Endothelial cell (in vitro differentiated cells): ENCODE results near the gene SLIT1. TPM values are rescaled to one million over a fixed set of nuclear protein-coding genes. Genes with fewer than 3 reads are reported as not detected.

ENCODE experiments used
- DNase-seq: peaks from one replicate; pipeline ENCODE4 v3.0.0; 2021; ENCODE audit warnings: low spot score
- H3K27ac Mint-ChIP-seq: one replicate; pipeline ENCODE4 v1.8.0; 2021; ENCODE audit warnings: mixed read lengths, inconsistent platforms; ENCODE audit not compliant: unreplicated experiment
- H3K27me3 Mint-ChIP-seq: one replicate; pipeline ENCODE4 v1.8.0; 2021; ENCODE audit warnings: mild to moderate bottlenecking, moderate library complexity, mixed read lengths, inconsistent platforms; ENCODE audit not compliant: unreplicated experiment
- H3K36me3 Mint-ChIP-seq: one replicate; pipeline ENCODE4 v1.8.0; 2021; ENCODE audit warnings: mild to moderate bottlenecking, low read depth, mixed read lengths, inconsistent platforms; ENCODE audit not compliant: unreplicated experiment
- H3K4me1 Mint-ChIP-seq: one replicate; pipeline ENCODE4 v1.8.0; 2021; ENCODE audit warnings: mild to moderate bottlenecking, mixed read lengths, inconsistent platforms; ENCODE audit not compliant: unreplicated experiment
- H3K4me3 Mint-ChIP-seq: one replicate; pipeline ENCODE4 v1.8.0; 2021; ENCODE audit warnings: mild to moderate bottlenecking, mixed read lengths, inconsistent platforms; ENCODE audit not compliant: unreplicated experiment
- H3K9me3 Mint-ChIP-seq: one replicate; pipeline ENCODE4 v1.8.0; 2021; ENCODE audit warnings: mixed read lengths, inconsistent platforms; ENCODE audit not compliant: unreplicated experiment
- total RNA-seq: library from RNA; stranded (reverse); fragmentation: NEBNext Ultra II Directional; extraction: Animal tissue kit (Norgen Biotek cat#: 25700); gene quantifications from one replicate; pipeline ENCODE4 v1.2.1, GENCODE V29; 2021; ENCODE audit not compliant: unreplicated experiment
- TF ChIP-seq, protein P1 (sequence below): fragments of 200-600 bp; sonication (generic); IDR thresholded peaks from one replicate; pipeline ENCODE4 v1.5.0; 2021; ENCODE audit warnings: antibody characterized with exemption; ENCODE audit not compliant: unreplicated experiment

Gene SLIT1
- total RNA-seq, 1 donor from 2014 or later, result 0.54 TPM

DNA sequence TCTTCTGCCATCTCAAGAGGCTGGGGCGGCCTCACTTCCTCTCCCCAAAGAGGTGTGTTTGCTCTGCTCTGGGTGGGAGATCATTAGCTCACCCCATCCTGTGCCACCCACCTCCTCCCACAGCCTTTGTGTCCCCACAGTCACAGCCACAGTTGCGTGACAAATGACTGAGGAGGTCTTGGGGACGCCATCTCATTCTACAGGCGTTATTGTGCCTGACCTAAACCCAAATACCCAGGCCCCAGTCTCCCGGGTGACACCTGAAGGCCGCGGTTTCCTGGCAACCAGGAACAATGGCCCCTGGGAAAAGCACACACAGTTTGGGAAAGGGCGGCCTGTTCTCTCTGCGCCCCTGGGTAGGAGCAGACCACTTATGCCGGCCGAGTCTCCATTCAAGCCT is 51.6 kb downstream of the SLIT1 start:
- no peaks in the 10 kb centered on the region for H3K9me3 Mint-ChIP-seq
- H3K27me3 Mint-ChIP-seq, result no peaks in the 10 kb centered on the region
- TF ChIP-seq, protein P1, sequence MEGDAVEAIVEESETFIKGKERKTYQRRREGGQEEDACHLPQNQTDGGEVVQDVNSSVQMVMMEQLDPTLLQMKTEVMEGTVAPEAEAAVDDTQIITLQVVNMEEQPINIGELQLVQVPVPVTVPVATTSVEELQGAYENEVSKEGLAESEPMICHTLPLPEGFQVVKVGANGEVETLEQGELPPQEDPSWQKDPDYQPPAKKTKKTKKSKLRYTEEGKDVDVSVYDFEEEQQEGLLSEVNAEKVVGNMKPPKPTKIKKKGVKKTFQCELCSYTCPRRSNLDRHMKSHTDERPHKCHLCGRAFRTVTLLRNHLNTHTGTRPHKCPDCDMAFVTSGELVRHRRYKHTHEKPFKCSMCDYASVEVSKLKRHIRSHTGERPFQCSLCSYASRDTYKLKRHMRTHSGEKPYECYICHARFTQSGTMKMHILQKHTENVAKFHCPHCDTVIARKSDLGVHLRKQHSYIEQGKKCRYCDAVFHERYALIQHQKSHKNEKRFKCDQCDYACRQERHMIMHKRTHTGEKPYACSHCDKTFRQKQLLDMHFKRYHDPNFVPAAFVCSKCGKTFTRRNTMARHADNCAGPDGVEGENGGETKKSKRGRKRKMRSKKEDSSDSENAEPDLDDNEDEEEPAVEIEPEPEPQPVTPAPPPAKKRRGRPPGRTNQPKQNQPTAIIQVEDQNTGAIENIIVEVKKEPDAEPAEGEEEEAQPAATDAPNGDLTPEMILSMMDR, result no peak
- H3K36me3 Mint-ChIP-seq, result no peaks in the 10 kb centered on the region
- no peak overlapping the region for H3K27ac Mint-ChIP-seq
- DNase-seq, result no peak
- H3K4me3 Mint-ChIP-seq, result no peak overlapping the region
- H3K4me1 Mint-ChIP-seq, result peaks cover 3% of the 10 kb centered on the region

DNA sequence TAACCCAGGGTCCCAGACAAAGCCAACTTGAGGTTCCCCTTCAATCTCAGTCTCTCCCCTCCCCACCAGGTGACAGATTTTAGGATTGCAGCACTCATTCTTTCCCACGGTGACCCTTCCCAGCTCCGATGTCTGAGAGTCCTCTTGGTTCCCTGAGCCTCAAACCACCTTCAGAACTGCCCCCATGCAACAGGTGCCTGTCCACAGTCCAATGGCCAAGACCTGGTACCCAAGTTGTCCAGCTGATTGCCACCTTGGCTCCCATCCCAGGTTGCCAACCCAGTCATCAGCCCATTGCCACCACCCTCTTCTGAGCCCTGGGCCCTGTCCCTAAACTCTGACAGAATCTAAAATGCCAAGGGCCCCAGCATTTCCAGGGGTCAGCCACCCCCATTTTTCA is 53.5 kb downstream of the SLIT1 start:
- DNase-seq, result no peak
- Mint-ChIP-seq H3K9me3 (no peaks in the 10 kb centered on the region), H3K27me3 (peaks cover 3% of the 10 kb centered on the region), H3K36me3 (no peaks in the 10 kb centered on the region), H3K4me3 (no peak overlapping the region), H3K27ac (no peak overlapping the region), H3K4me1 (peaks cover 3% of the 10 kb centered on the region)
- TF ChIP-seq, protein P1, result no peak

DNA sequence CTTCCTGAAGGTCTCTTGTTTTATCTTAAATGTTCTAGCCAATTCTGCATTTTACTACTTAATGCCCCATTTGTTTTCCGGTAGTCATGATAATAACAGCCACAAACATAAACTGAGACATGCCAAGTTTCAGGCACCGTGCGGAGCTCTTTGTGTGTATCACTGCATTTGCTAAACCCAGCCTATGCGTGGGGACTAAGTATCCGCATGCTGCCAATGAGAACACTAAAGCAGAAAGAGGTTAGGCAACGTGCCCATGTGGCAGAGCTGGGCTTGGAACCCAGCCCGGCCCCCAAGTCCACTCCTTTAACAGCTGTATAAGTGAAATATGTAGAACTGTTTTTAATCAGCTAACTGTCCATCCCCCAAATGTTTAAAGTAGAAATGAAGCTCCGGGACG is 54.1 kb downstream of the SLIT1 start:
- TF ChIP-seq, protein P1, result no peak
- Mint-ChIP-seq H3K27ac (no peak overlapping the region), H3K4me3 (no peak overlapping the region), H3K4me1 (peaks cover 3% of the 10 kb centered on the region), H3K36me3 (no peaks in the 10 kb centered on the region), H3K27me3 (peaks cover 3% of the 10 kb centered on the region), H3K9me3 (no peaks in the 10 kb centered on the region)
- no peak for DNase-seq

DNA sequence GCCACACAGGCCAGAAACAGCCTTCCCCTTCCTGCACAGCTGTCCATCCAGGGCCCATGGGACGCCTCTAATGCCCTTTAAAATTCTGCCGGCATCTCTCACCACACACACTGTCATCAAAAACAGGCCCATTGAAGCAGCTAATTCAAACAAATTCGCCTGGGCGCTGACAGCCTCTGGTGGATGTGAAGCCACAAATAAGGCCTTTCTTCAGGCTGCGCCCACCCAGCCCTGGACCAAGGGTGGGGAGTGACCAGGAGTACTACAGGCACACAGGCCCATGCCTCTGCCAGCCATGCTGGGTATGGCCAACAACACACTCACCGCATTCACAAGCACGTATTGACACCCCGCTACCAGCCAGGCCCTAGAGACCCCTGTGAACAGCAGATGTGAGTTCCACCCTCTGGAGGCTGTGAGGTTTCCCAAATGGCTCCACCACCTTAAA is 54.6 kb downstream of the SLIT1 start:
- TF ChIP-seq, protein P1, result no peak
- no peaks in the 10 kb centered on the region for H3K9me3 Mint-ChIP-seq

DNA sequence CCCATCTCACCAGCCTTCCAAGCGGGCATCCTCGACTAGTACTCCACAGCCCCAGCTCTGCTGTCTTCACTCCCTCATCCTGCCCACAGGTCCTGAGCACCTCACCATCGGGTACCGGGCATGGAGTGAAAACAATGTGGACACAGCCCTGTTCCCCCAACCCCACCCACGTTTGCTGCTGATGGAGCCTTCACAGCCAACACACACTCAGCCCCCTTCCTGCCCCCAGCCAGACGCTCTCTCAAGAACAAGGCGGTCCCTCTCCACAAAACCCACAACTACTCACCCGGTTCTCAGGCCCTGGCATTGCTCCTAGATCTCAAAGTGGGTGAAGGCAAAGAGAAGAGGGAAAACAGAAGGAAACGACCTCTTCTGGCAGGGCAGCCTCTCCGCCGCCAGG is 56.1 kb downstream of the SLIT1 start:
- H3K27me3 Mint-ChIP-seq, result peaks cover 3% of the 10 kb centered on the region
- no peaks in the 10 kb centered on the region for H3K9me3 Mint-ChIP-seq
- H3K4me1 Mint-ChIP-seq, result peaks cover under 1% of the 10 kb centered on the region
- H3K36me3 Mint-ChIP-seq, result no peaks in the 10 kb centered on the region
- no peak for DNase-seq
- TF ChIP-seq, protein P1, result no peak
- H3K27ac Mint-ChIP-seq, result no peak overlapping the region
- no peak overlapping the region for H3K4me3 Mint-ChIP-seq

More for the DNA sequence above, 54.6 kb downstream of the SLIT1 start:
- H3K27ac Mint-ChIP-seq, result no peak overlapping the region
- H3K36me3 Mint-ChIP-seq, result no peaks in the 10 kb centered on the region
- peaks cover 3% of the 10 kb centered on the region for H3K27me3 Mint-ChIP-seq
- no peak overlapping the region for H3K4me3 Mint-ChIP-seq
- no peak for DNase-seq
- peaks cover 3% of the 10 kb centered on the region for H3K4me1 Mint-ChIP-seq
